Measurements from ENCODE around the gene IFRD2.

IFRD2 gene

GRCh38 chr3:50237754-50238548 lies 54.3 kb downstream of the IFRD2 start:
- peak overlapping the region; percentile 83 for H3K4me3 ChIP-seq (ENCODE audit: low read depth, low read length)
- peak; percentile 78 for DNase-seq (ENCODE audit: low read depth)
- TF ChIP-seq, protein P1, sequence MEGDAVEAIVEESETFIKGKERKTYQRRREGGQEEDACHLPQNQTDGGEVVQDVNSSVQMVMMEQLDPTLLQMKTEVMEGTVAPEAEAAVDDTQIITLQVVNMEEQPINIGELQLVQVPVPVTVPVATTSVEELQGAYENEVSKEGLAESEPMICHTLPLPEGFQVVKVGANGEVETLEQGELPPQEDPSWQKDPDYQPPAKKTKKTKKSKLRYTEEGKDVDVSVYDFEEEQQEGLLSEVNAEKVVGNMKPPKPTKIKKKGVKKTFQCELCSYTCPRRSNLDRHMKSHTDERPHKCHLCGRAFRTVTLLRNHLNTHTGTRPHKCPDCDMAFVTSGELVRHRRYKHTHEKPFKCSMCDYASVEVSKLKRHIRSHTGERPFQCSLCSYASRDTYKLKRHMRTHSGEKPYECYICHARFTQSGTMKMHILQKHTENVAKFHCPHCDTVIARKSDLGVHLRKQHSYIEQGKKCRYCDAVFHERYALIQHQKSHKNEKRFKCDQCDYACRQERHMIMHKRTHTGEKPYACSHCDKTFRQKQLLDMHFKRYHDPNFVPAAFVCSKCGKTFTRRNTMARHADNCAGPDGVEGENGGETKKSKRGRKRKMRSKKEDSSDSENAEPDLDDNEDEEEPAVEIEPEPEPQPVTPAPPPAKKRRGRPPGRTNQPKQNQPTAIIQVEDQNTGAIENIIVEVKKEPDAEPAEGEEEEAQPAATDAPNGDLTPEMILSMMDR (conservative IDR thresholded peaks at IDR 0.05; ENCODE audit: low read depth, low read length) = no peak
